Measurements from ENCODE around the gene ZBTB34.

The ZBTB34 gene

DNA sequence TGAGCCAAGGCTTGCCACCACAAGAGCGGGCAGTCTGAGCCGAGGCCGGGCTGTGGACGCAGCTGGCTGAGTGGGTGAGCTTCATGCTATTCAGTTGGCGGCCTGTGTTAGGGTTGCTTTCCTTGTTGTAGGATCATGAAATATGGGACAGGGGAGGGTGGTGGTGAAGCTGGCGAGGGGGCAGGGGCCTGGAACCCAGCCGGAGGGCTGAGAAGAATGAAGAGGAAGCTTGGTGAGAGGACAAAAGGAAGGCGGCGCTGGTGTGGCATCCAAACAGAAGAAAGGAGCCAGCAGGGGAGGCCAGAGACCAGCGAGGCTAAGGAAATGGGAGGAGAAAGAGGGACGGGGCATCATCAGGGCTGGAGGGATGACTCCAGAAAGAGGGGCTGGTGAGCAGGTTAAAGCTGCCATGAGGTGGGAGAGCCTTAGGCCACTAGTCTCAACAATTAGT, 72.5 kb downstream of the ZBTB34 start:
- no peak for DNase-seq

DNA sequence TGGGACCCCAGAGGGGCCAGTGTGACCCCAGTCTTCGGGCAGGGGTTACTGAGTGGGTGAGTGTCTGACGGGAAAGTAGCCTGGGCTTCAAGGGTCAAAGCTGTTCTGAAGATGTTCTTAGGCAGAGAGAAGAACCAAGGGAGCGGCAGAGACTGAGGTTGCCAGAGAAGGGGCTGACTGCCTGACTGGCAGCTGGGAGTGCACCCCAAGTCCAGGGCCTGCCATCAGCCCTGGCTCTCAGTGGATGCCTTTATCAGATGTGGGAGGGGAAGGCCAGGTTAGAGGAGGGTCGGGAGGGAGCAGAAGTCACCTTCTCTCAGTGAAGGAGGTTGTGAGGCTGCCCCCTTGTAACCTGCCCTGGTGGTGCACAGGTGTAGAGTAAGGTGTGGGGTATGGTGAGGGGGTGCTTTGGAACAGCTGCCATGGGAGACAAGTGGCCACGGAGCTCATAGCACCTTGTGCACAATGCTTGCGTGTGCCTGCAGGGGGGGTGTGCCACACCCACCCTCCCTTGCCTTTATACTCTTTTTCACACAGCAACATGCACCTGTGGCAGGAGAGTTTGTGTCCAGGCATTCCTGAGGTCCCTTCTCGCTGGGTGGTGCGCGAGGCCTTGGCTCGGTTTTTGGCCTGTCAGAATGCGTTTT, 73.0 kb downstream of the ZBTB34 start:
- no peak for DNase-seq

DNA sequence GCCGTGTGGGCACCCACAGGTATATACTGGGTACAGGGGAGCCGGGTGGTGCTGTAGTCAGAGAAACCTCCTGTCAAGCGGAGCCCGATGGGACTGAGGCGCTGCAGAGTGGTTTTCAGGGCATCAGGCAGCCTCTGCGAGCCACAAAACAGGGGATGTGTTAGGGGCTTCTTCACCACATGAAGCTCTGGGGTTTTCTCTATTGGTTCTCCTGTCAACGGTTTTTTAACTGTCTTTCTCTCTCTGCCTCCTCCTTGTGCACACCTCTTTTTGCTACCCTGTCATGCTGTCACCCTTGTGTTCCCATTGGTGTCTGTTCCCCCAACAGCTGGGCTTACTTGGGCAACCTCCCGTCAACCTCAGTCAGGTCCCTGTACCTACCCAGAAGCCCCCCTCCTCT, 74.0 kb downstream of the ZBTB34 start:
- no peak for DNase-seq
